ENCODE measurements around the gene ANO4.

The ANO4 gene

GRCh38 chr12:100794441-100795173 lies at the start of gene ANO4:
TSS of gene ANO4 (plus strand) at chr12:100794776. CDS start at chr12:100901786, 107,010 bp downstream.
- DNase-seq: no peak

DNA sequence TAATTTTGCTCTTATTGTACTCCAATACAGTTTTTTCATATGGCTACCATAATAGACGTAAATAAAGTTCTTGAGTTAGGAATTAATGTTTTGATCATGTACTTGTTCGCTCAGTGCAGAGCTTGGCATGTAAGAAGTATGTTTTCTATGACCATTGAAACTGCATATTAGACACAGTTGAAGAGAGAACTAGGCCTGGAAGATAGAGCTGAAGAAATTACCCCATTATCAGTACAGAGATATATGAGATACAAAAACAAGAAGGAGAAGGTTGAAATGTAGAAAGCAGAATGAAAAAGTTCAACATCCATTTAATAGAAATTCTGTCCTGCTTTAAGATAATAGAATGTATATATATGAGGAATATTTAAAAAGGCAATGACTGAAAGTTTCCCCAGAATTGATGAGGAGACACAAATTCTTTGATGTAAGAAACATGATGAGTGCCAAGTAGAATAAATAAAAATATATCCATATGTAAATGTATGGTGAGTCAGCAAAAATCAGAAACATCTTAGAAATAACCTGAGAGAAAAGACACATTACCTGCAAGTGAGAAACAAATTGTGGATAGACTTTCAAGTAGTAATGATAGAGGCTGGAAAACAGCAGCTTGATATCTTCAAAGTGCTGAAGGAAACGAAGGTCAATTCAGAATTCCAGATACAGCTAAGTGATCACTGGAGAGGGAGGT lies 49.1 kb upstream of the ANO4 start:
- DNase-seq: no peak

DNA sequence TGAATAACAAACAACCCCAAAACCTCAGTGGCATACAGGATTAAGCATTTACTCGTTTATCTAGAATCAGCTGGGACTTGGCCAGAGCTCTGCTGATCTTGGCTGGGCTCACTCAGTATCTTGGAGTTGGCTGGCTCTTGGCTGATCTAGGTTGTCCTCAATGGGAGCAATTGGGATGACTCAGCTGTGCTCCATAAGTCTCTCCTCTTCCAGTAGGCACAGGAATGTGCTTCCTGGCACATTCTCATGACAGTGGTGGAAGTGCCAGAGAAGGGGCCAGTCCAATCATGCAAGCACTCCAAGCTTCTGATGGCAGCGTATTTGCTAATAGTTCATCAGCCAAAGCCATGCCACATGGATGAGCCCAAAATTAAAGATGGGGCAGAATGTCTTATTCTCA lies 41.7 kb upstream of the ANO4 start:
- DNase-seq: no peak

- no peak for DNase-seq
These were observed 40.7 kb upstream of the ANO4 start for GRCh38 chr12:100753837-100754236.

DNA sequence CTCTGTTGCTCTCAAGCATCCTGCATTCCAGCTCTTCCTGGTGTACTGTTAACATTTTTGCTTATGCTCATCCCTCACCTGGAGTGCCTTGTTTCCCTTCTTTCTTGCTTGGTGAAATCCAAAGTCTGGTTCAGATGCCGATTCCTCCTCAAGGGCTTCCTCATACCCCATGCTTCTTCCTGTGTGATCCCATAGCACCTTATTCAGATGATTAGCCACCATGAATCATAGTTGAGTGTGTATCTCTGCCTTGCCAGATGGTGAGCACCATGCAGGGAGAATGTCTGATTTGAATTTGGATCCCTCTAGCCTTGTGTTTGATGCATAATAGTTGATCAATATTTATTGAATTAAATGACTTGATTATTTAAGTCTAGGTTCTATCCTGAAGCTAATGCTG lies 39.4 kb upstream of the ANO4 start:
- DNase-seq: no peak

GRCh38 chr12:100758083-100758482 lies 36.5 kb upstream of the ANO4 start:
- no peak for DNase-seq

DNA sequence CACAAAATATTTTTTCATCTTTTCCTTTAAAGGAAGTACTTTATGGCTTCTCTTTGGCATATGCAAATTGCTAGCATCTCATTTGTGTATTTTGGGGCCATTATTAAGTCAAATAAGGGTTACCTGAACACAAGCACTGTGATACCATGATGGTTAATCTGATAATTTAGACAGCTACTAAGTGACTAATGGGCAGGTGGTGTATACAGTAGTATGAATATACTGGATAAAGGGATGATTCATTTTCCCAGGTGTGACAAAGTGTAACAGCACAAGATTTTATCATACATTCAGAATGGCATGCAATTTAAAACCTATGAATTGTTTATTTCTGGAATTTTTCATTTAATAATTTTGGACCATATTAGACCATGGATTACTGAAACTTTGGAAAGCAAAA lies 27.2 kb upstream of the ANO4 start:
- DNase-seq: no peak

GRCh38 chr12:100767950-100768349 lies 26.6 kb upstream of the ANO4 start:
- DNase-seq: no peak

DNA sequence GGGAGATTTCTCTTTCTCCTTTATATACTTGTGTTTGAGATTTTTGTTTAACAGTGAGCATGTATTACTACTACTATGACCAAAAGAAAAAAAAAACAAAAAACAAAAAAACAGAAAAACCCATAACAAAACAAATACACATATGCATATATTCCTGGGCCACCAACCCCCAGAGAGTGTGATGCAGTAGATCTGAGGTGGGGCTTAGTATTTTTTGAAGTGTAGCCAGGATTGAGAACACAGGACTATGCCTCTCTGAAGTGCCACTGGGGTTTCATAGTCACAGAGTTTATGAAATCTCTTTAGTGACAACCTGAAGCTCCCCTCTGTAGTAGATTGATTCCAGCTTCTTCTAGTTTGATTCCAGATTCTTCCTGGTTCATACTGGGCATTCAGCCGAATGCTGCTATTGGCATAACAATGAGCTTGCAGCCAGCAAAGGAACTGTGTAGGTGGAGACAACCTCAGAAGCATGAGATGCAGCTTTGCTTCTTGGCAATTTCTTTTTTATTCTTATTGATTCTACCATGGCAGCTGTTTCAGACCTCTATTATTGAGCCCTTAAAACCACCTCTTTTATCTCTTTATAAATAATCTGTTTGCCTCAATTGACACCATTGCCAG lies 15.5 kb upstream of the ANO4 start:
- DNase-seq: no peak

DNA sequence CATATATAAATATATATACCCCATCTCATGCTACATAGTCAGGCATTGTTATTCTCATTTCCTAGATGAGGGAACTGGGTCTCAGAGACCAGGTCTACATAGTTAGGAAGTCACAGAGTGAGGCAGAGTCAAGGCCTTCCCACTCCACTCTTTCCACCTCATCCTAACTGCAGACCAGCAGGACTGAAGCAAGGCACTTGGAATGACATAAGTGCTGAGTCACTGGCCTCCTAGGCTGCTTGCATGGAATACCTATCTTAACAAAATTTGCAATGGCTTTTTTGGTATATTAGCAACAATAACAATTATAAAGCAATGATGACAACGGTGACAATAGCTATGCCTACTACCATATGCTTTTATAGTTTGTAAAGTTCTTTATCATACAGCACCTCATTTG lies 5.4 kb upstream of the ANO4 start:
- DNase-seq: no peak

DNA sequence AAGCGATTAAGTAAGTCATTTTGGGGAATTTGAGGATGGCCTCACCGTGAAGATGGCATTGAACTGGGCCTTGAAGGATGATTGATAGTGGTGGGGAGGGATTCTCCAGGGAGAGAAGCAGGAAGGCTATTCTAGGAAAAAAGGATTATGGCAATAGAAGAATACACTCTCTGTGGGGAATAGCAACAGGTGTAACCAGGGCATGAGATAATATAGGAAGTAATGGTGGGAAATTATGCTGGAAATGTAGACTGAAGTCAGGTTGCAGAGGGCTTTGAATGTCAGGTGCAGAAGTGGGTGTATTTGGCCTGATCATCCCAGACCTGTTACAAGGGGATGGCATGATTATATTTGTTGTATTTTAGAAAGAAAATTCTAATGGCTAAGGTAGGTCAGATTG lies 4.6 kb upstream of the ANO4 start:
- DNase-seq: no peak

- DNase-seq: no peak
These were observed 4.0 kb upstream of the ANO4 start for GRCh38 chr12:100790552-100790951.

DNA sequence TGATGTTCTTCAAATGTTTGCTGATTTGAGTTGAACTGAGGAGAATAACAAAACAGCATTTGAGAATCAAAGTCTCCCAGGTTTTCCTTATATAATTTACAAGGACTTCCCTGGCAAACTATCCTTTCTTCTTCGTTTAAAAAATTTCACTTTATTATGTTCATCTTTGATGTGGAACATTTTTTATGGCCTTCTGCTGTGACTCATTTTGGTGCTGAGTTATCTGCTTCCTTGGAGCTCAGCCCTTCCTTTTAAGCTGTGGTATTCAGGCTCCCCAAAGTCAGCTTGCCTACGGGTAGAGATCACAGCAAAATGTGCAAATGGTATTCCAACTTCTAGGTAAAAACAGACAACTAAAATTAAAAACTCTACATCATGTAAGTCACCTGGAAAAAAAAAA lies 1.4 kb upstream of the ANO4 start:
- DNase-seq: no peak

GRCh38 chr12:100795174-100795799 lies 711 bp downstream of the ANO4 start:
- no peak for DNase-seq

GRCh38 chr12:100795800-100796179 lies 1.2 kb downstream of the ANO4 start:
- no peak for DNase-seq

GRCh38 chr12:100796621-100797020 lies 2.0 kb downstream of the ANO4 start:
- no peak for DNase-seq

DNA sequence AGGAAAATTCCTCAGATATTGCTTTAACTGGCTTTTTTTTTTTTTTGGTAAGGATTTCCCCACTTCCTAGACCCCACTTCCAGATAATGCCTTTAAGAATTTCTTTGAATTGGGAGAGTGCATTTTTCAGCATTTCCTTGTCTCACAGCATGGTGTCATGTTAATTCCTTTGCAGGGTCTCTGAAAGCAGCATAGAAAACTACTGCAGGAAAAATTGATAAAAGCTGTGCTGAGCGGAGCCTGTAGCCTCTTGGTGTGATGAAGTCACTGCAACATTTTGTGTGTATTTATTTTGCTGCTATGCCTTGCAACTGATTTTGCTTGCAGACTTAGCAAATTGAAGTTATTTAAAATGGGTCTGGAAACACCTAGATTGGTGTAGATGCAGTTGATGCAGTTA lies 2.7 kb downstream of the ANO4 start:
- DNase-seq: no peak

DNA sequence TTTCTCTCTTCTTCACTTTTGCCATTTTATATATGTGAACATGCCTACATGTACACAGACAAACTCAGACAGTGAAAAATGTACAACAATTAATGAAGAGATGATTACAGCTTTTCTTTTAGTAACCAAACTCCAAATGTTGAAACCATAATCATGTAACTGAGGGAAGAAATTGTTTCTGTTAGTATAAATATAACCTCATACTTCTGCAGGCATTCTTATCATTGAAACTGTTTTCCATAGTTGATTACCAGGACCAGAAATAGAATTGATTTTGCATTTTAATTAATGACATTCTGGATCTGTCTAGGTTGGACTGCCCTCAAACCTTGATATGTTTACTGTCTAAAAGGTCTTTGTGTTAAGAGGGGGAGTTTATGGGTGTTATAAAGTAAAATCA lies 3.2 kb downstream of the ANO4 start:
- DNase-seq: no peak

GRCh38 chr12:100798286-100799160 lies 3.9 kb downstream of the ANO4 start:
- no peak for DNase-seq

DNA sequence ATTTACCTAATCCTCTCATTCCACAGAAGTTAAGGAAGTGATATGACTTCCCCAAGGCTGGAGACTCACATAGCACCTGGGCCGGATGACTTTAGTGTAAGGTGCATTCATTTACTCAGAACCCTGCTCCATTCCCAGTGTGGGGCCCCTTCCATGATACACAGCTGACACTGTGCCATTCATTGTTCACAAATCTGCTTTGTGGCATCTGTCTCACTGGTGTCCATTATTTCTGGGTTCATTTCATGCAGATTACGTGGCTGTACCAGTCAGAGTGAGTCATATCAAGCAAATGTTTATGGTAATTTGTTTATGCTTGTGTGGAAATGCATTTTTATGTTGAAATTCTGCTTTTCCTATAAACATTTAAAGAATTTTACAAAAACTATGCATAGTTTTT lies 5.2 kb downstream of the ANO4 start:
- no peak for DNase-seq

DNA sequence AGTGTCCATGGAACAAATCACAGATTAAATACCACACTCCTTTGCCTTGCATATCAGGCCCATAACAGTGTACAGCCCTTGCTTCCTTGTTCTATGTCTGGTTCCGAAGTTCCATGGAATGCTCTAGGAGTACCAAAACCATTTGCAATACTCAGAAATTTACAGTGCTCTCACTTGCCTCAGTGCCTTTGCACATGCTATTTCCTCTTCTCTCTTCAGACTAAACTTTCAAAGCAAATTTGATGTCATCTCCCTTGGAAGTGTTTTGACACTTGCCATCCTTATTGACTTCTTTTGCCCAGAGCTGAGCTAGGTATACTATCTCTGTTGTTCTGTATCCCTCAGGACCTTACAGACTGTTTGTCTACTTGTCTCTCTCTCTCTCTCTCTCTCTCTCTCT lies 6.1 kb downstream of the ANO4 start:
- DNase-seq: no peak

- DNase-seq: no peak
These were observed 6.7 kb downstream of the ANO4 start for GRCh38 chr12:100801320-100801719.

GRCh38 chr12:100808777-100809176 lies 14.2 kb downstream of the ANO4 start:
- no peak for DNase-seq
